ENCODE measurements around the gene PNMT. TPM values are rescaled to one million over a fixed set of nuclear protein-coding genes. Genes with fewer than 3 reads are reported as not detected.

PNMT gene
- polyA plus RNA-seq, 4 donors: 1.3 to 3.4 (median 3.2) TPM

GRCh38 chr17:39652587-39653315 is 15.5 kb upstream of the PNMT start:
- DNase-seq (ENCODE audit: low read depth in 4 of 4, low spot score in 3 of 4): no peak

DNA sequence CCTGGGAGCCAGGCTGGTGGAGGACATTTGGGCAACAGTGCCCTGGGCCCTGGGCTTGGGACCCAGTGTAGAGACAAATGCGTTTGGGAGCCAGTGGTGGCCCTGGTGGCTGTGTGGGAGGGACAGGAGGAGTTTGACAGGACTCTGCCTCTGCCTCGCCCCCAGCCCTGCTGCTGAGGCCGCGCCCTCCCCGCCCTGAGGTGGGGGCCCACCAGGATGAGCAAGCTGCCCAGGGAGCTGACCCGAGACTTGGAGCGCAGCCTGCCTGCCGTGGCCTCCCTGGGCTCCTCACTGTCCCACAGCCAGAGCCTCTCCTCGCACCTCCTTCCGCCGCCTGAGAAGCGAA is 15.0 kb upstream of the PNMT start:
- DNase-seq (ENCODE audit: low read depth in 4 of 4, low spot score in 3 of 4): no peak

DNA sequence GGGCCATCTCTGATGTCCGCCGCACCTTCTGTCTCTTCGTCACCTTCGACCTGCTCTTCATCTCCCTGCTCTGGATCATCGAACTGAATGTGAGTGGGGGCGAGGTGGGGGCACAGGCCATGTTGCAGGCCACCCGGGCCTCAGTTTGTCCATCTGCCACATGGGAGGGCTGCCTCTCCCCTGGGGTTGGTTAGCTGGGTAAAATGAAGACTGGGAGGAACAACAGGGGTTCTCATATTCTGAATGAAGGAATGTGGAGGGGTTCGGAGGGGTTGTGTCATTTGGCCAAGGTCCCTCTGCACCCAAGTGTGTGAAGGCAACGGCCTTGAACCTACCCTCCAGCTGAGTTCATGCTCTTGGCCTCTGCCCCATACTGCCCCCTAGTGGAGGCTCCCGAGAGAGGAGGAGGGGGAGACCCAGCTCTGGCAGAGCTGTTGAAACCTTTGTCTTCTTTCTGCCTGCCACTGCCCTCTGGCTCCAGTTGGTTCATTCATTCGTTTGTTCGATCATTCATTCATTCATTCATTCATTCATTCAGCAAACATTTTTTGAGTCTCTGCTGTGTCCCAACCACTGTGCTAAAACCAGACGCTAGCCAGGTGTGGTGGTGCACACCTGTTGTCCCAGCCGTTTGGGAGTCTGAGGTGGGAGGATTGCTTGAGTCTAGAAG is 14.5 kb upstream of the PNMT start:
- no peak for DNase-seq (ENCODE audit: low read depth in 4 of 4, low spot score in 3 of 4)

DNA sequence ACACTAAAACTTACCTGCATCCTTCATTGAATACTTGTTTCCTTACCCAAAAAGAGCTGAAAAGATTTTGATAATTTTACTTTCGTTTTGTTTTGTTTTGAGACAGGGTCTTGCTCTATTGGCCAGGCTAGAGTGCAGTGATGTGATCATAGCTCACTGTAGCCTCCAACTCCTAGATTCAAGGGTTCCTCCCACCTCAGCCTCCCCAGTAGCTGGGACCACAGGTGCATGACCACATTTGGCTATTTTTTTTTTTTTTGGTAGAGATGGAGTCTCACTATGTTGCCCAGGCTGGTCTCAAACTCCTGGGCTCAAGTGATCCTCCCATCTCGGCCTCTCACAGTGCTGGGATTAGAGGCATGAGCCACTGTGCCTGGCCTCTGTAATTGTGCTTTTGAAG is 13.1 kb upstream of the PNMT start:
- DNase-seq (ENCODE audit: low read depth in 4 of 4, low spot score in 3 of 4): no peak

DNA sequence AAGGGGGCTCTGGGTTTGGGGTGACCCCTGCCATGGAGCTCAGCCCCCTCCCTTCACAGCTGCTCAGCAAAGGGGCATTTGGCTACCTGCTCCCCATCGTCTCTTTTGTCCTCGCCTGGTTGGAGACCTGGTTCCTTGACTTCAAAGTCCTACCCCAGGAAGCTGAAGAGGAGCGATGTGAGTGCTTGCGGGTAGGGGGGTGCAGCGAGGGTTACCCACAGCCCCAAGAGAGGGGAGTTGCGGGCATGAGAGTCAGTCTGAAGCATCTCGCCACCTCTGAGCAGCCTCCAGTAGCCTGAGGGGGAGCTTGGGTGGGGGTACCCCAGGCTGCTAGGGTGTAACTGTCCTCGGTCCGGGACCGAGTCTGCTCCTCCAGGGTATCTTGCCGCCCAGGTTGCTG is 9.9 kb upstream of the PNMT start:
- DNase-seq (ENCODE audit: low read depth in 4 of 4, low spot score in 3 of 4): no peak

DNA sequence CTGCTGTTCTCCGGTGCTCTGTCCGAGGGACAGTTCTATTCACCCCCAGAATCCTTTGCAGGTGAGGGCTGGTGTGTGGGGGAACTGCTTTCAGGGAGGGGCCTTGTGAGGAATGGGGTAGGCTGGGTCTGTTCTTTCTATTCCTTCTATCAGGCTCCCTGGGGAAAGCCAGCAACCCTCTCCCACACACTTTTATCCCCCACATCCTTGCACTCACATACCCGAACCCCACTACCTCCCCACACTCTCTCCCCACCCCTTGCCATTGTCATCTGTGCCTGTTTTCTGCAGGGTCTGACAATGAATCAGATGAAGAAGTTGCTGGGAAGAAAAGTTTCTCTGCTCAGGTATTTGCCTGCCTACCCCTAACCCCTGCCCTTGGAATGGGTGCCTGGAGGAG is 9.5 kb upstream of the PNMT start:
- DNase-seq (ENCODE audit: low read depth in 4 of 4, low spot score in 3 of 4): no peak

GRCh38 chr17:39659279-39660010 is 8.8 kb upstream of the PNMT start:
- DNase-seq (ENCODE audit: low read depth in 4 of 4, low spot score in 3 of 4): no peak

- no peak for DNase-seq (ENCODE audit: low read depth in 4 of 4, low spot score in 3 of 4)
Measured at GRCh38 chr17:39660011-39660360, 8.3 kb upstream of the PNMT start.

GRCh38 chr17:39660397-39661385 is 7.6 kb upstream of the PNMT start:
- no peak for DNase-seq (ENCODE audit: low read depth in 4 of 4, low spot score in 3 of 4)

DNA sequence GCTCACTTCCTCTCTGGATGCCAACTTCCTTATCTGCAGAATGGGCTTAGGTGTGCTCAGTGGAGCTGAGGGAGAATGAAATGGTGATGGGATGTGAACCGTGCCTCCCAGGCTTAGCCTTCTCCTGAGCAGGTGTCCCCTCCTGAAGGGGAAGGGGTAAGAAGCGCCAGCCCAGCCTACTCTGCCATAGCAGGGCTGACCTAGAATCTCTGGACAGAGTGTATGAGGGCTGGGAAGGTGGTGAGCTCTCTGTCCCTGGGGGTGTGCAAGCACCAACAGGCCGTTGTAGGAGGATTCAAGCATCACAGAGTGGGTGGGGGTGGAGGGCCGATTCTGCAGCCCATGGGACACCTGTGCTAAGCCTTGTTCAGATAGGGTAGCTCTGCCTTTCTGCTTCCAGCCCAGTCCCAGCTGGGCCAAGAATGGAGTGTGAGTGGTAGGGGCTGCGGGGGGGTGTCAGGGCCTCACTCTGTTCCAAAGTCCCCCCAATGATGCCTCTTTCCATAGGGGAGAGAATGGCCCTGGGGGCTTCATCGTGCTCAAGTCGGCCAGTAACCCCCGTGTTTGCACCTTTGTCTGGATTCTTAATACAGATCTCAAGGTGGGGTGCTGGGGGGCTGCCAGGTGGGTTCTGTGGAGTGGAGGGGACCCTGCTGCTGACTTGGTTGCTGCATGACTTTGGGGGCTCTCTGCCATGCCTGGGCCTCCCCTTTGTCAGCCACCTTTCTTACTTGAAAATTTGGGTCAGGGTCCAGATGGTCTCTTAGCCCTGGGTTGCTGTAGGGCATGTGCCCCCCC is 6.3 kb upstream of the PNMT start:
- no peak for DNase-seq (ENCODE audit: low read depth in 4 of 4, low spot score in 3 of 4)

- no peak for DNase-seq (ENCODE audit: low read depth in 4 of 4, low spot score in 3 of 4)
Measured at GRCh38 chr17:39662551-39663339, 5.5 kb upstream of the PNMT start.

GRCh38 chr17:39663340-39663687 is 4.9 kb upstream of the PNMT start:
- no peak for DNase-seq (ENCODE audit: low read depth in 4 of 4, low spot score in 3 of 4)

- no peak for DNase-seq (ENCODE audit: low read depth in 4 of 4, low spot score in 3 of 4)
Measured at GRCh38 chr17:39663688-39664580, 4.3 kb upstream of the PNMT start.

DNA sequence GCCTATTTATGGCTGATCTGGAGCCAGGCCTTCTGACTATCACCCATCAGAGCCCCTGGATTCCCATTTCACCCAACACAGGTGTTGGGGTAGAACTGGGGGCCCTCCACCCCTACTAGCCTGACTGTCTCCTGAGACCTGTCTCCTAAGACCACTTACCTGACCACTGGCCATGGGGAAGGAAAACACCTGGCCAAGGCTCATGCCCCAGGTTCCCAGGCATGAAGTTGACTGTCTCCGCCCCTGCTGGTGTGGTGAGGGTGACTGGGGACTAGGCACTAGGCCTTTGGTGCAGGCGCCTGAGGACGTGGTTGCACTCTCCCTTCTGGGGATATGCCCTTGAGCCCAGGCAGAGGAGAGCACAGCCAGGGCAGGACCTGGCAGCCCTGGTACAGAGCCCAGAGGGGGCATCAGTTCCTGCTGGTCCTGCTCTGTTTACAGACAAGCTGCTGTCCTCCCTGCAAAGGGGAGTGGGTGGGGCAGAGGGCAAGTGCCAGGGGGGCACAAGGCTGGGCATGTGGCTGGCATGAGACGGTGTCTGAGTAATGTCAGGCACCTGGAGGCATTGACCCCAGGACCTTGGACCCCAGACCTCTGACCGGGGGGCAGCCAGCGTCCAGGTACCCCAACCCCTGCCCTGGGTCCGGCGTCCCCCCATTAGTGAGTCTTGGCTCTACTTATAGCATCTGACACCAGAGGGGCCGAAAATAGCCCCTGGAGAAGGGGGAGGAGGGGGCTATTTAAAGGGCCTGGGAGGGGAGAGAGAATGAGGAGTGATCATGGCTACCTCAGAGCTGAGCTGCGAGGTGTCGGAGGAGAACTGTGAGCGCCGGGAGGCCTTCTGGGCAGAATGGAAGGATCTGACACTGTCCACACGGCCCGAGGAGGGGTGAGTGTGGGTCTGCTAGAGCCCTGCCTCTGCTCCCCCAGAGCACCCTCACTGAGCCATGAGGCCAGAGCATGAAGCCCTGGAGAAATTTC is 3.4 kb upstream of the PNMT start, which contains the start of gene TCAP:
Gene TCAP, plus strand, starts transcription at position 769 of the 981 bp plus-strand sequence. Its CDS starts 11 bp downstream, at position 780.
- no peak for DNase-seq (ENCODE audit: low read depth in 4 of 4, low spot score in 3 of 4)

DNA sequence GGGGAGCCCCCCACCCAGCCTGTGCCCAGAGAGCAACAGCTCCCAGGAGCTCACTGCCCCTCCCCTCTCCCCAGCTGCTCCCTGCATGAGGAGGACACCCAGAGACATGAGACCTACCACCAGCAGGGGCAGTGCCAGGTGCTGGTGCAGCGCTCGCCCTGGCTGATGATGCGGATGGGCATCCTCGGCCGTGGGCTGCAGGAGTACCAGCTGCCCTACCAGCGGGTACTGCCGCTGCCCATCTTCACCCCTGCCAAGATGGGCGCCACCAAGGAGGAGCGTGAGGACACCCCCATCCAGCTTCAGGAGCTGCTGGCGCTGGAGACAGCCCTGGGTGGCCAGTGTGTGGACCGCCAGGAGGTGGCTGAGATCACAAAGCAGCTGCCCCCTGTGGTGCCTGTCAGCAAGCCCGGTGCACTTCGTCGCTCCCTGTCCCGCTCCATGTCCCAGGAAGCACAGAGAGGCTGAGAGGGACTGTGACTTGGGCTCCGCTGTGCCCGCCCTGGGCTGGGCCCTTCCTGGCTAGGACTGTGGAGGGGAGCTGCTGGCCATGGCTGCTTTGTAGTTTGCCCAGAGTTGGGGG is 2.5 kb upstream of the PNMT start:
- DNase-seq (ENCODE audit: low read depth in 4 of 4, low spot score in 3 of 4): no peak

DNA sequence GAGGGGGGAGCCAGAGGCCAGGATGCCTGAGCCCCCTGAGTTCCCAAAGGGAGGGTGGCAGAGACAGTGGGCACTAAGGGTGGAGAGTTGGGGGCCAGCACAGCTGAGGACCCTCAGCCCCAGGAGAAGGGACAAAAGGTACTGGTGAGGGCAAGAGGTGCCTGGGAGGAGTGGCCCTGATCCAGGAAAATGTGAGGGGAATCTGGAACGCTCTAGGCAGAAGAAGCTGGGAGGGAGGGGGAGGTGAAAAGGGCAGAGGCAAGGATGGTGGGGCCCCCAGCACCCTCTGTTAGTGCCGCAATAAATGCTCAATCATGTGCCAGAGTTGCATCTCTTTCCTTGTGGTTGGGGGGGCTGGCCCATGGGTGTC is 2.0 kb upstream of the PNMT start:
- DNase-seq (ENCODE audit: low read depth in 4 of 4, low spot score in 3 of 4): no peak
